ENCODE results near the gene TMPRSS9.
"Not testable (repeated sequence)": the region's sequence is repeated elsewhere in the genome, so short reads cannot be mapped to it uniquely, and the experiment has no call there.

The TMPRSS9 gene

GRCh38 chr19:2343289-2343982 lies 16.6 kb upstream of the TMPRSS9 start:
- no peak for DNase-seq

DNA sequence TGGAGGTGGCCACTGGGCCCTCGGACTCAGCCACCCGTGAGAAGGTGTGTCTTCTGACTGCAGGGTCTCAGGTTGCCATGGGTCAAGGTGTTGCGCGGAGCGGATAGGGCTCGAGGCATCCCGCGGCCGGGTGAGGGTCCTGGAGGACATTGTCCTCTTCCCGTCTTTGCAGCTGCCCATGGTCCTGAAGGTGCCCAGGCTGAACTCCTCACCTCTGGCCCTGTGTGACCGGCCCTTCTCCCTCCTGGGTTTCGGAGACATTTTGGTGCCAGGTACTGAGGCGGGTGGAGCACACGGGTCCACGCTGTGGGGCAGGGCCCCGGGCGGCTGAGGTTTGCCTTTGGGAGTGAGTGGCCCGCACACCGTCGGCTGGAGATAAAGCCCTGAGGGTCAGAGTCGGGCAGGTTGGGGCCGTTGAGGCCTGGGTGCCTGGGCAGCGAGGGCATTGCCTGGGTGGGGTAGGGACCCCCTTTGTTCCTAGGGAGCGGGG lies 15.6 kb upstream of the TMPRSS9 start:
- DNase-seq = no peak

DNA sequence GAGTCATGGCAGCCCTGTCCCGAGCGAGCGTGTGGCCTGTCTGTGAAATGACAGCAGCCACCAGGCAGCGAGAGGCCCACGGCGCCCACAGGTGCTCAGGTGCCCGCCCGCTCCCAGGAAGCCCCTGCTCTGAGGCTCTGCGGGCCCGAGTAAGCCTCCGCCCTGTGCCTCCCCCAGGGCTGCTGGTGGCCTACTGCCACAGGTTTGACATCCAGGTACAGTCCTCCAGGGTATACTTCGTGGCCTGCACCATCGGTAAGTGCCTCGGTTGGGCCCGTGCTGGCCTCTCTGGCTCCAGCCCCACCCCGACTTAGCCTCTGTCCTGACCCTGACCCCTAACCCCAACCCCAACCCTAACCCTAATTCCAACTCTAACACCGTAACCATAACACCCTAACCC lies 15.0 kb upstream of the TMPRSS9 start:
- no peak for DNase-seq

DNA sequence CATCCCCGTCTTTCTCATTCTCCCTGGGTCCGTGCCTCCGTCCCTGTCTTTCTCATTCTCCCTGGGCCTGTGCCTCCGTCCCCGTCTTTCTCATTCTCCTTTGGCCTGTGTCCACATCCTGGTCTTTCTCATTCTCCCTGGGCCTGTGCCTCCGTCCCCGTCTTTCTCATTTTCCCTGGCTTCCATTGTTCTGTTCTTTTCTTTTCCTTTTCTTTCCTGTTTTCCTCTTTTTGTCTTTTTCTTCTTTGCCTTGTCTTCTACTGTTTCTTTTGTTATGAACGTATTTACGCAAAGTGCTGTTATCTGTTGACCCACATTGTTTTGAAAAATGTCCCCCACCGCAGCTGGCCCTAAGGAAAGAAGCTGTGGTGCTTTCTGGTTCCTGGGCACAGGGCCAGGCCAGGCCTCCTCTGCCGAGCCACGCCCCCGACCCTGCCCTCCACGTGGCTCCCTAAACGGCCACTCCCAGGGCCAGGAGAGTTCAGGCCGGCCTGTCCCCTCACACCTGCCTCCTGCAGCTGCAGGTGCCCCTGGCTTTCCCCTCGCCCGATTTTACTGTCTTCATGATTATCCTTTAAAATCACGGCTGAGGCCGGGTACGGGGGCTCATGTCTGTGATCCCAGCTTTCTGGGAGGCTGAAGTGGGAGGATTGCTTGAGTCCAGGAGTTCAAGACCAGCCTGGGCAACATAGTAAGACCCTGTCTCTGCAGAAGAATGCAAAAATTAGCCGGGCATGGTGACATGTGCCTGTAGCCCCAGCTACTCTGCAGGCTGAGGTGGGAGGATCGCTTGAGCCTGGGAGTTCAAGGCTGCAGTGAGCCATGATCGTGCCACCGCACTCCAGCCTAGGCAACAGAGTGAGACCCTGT lies 14.0 kb upstream of the TMPRSS9 start:
- DNase-seq = no peak

GRCh38 chr19:2349818-2350217 lies 10.2 kb upstream of the TMPRSS9 start:
- not testable (repeated sequence) for DNase-seq

DNA sequence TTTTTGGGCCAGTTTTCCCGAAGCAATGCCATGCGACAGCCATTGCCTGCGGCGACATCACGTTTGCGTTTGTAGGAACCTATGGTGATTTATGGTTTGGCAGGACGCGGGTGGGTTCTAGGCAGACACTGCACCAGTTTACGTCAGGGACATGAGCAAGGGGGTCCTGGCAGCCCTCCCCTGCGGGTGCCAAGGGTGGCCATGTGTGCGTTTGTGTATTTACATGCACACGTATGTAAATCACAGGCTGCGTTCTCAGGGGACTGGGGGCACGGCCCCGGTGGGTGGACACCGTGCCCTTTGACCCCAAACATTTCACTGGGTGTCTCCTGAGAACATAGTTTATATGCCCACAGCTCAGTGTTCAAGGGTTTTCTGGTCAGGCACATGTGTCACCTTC lies 9.4 kb upstream of the TMPRSS9 start:
- DNase-seq = no peak

GRCh38 chr19:2351591-2351990 lies 8.5 kb upstream of the TMPRSS9 start:
- DNase-seq = no peak

GRCh38 chr19:2352121-2352520 lies 7.9 kb upstream of the TMPRSS9 start:
- no peak for DNase-seq

- DNase-seq = no peak
Observed at GRCh38 chr19:2353159-2353886, 6.7 kb upstream of the TMPRSS9 start.

DNA sequence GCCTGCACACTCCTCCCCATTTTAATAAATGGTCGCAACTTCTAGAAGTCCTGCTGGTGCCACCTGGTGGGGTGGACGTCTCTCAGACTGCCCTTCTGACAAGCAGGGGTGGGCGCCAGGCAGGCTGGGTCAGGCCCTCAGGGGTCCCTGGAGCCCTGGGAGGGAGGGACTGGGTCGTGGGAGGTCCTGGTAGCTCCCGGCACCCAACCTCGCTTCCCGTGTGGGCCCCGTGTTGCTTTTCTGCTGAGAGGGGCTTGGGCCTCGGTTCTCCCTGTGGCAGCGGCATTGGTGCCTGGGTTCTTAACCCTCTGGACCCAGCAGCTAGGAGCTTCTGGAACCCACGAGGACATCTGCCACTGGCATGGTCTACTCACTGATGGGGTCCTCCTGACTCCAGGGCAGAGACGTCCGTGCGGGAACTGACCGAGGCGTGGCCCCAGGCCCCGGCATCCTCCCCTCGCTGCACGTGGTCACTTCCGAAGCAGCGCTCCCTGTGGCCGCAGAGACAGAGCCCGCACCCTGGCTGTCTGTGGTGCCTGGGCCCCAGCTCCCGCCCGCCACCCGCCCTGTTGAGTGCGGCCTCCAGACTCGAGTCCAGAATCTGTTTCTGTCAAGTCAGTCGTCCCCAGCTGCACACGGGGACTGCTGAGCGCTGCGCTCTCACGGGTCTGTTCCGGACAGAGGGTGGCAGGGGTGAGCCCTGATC lies 6.0 kb upstream of the TMPRSS9 start:
- no peak for DNase-seq

DNA sequence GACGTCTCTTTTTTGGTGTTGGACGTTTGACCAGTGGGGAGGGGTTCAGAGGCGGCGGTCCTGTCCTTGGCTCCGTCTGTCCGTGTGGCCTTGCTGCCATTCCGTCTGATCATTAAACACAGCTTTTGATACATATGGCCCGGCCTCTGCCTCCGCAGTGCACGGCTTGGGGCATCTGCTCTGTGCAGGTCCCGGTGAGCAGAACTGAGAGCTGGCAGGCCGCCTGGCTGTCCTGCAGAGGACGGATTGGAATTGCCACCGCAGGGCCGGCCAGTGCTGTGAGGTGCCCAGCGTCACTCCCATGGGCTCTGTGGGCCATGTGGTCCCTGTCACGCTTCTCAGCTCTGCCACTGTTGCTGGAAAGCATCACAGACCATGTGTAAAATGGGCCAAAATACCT lies 5.4 kb upstream of the TMPRSS9 start:
- DNase-seq = no peak

- no peak for DNase-seq
Observed at GRCh38 chr19:2355168-2356035, 4.7 kb upstream of the TMPRSS9 start.

DNA sequence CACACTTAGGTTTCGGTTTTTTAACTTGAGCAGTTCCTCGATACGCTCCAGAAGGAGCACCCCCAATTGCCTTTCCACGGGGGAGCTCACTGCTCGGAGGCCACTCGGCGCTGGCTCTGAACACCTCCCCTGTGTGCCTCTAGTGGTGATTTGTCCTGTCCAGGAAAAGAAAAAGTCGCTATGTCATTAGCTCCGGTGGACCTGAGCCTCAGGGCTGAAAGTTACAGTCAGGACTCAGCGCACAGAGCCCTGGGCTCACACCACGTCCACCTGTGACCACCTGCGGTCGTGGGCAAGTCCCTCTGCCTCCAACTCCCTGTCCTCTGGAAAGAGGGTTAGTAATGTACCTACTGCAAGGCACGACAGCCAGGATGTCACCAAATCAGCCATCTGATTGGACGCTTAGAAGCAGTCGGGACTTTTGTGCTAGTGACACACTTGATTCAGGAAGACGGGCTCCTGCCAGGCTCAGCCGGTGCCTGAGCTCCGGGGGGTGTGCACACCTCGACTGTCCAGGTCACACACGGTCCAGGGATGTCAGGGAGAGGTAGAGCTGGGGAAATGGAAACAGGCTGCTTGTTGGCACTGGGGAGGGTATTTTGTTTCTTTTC lies 3.9 kb upstream of the TMPRSS9 start:
- DNase-seq = no peak

GRCh38 chr19:2357279-2358206 lies 2.5 kb upstream of the TMPRSS9 start:
- DNase-seq = no peak

DNA sequence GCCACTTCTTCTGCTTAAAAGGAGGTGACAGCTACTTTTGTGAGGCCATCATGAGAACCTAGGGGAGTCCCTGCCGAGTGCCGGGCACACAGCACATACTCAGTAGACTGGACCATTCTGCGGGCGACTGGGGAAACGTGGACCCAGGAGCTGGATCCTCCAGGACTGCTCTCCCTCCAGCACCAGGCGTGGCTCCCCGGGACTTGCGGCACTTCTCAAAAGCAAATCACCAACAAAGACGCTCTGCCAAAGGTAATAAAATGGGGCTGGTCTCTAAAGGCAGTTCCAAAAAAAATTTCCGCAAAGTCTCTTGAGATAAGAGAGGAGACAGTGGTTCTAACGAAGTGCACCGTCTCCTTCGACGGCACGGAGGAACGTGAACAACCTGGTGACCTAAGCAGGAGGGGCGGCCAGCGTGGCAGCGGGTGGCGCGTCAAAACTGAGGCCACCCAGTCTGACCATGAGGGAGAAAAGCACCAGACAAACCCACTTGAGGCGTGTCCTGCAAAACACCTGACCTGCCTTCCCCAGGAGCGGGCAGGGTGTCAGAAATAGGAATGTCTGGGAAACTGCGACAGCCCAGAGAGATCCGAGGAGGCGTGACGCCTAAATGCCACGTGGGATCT lies 1.4 kb upstream of the TMPRSS9 start:
- no peak for DNase-seq

- DNase-seq = no peak
Observed at GRCh38 chr19:2360833-2361232, 768 bp downstream of the TMPRSS9 start.

GRCh38 chr19:2361246-2362045 lies 1.4 kb downstream of the TMPRSS9 start:
- DNase-seq = no peak

- DNase-seq = no peak
Observed at GRCh38 chr19:2362046-2362969, 2.2 kb downstream of the TMPRSS9 start.
